DMS114 treated with DMSO at 0.1 percent for 48 hours (cell line): ENCODE measurements around the gene FKBP14.
"Not testable (repeated sequence)": the region's sequence is repeated elsewhere in the genome, so short reads cannot be mapped to it uniquely, and the experiment has no call there.

Experiments used
- DNase-seq: peaks from one replicate; lab custom pipeline; 2025; ENCODE audit not compliant: unreplicated experiment; lab: John Stamatoyannopoulos, UW

The FKBP14 gene

DNA sequence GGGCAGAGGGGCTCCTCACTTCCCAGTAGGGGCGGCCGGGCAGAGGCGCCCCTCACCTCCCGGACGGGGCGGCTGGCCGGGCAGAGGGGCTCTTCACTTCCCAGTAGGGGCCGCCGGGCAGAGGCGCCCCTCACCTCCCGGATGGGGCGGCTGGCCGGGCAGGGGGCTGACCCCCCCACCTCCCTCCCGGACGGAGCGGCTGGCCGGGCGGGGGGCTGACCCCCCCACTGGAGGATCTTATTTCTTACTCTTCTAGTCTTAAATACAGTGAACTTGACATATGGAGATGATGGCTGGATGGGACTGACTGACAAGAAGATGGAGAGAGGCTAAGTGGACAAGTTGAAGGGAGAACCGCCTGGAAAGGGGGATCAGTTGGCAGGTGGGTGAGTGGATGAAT, 64.9 kb downstream of the FKBP14 start:
- DNase-seq, result not testable (repeated sequence)
